Nephron (organoid): ENCODE data around the gene SEBOX.
"Not testable (repeated sequence)": the region's sequence is repeated elsewhere in the genome, so short reads cannot be mapped to it uniquely, and the experiment has no call there.

Experiments used
- H3K27ac Mint-ChIP-seq, 3 experiments: 2 replicates each; pipeline ENCODE4 v1.8.0; 2020; ENCODE audit warnings: mixed read lengths in 3 of 3, mild to moderate bottlenecking in 2 of 3, moderate library complexity in 1 of 3
- H3K27me3 Mint-ChIP-seq: 2 replicates; pipeline ENCODE4 v1.8.0; 2021; ENCODE audit warnings: low read depth, mild to moderate bottlenecking, moderate library complexity, mixed read lengths
- H3K36me3 Mint-ChIP-seq: 2 replicates; pipeline ENCODE4 v1.8.0; 2020; ENCODE audit warnings: low read depth, mixed read lengths
- H3K4me1 Mint-ChIP-seq: 2 replicates; pipeline ENCODE4 v1.8.0; 2020; ENCODE audit warnings: mixed read lengths
- H3K4me3 Mint-ChIP-seq, 3 experiments: 2 replicates each; pipeline ENCODE4 v1.8.0; 2020; ENCODE audit warnings: mild to moderate bottlenecking in 3 of 3, mixed read lengths in 3 of 3, moderate library complexity in 2 of 3
- H3K9me3 Mint-ChIP-seq: 2 replicates; pipeline ENCODE4 v1.8.0; 2020; ENCODE audit warnings: mixed read lengths
- CTCF ChIP-seq, 3 experiments: fragments of 200-600 bp; sonication (generic); IDR thresholded peaks; one replicate each; pipeline ENCODE4 v1.5.0; 2021; ENCODE audit warnings: antibody characterized with exemption in 3 of 3; ENCODE audit not compliant: unreplicated experiment in 3 of 3

Gene SEBOX

DNA sequence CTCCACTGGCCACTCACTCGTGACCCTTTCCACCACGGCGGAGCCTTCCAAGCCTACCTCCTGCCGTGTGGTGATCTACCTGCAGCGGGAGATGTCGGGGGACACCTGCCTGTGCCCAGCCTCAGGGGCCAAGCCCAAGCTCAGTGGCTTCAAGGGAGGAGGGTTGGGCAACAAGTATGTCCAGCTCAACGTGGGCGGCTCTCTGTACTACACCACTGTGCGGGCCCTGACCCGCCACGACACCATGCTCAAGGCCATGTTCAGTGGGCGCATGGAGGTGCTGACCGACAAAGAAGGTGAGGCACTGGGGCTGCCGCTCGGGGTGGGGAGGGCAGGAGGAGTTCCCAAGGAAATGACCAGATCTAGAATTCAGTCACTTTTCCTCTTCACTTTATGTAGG lies 25.6 kb downstream of the SEBOX start:
- no peak overlapping the region for H3K27ac Mint-ChIP-seq
- TF ChIP-seq CTCF (IDR thresholded peaks at IDR 0.05; ENCODE audit: unreplicated experiment in 3 of 3), result no peak
- H3K27me3 Mint-ChIP-seq, result no peaks in the 10 kb centered on the region
- H3K36me3 Mint-ChIP-seq, result peaks cover 30% of the 10 kb centered on the region
- H3K9me3 Mint-ChIP-seq, result no peaks in the 10 kb centered on the region
- peaks cover 34% of the 10 kb centered on the region for H3K4me1 Mint-ChIP-seq
- peak overlapping the region in 2 of 3 experiments; percentile 29 to 55 for H3K4me3 Mint-ChIP-seq

- H3K27me3 Mint-ChIP-seq, H3K9me3 Mint-ChIP-seq: not testable (repeated sequence)
- H3K36me3 Mint-ChIP-seq, result peaks cover 24% of the 10 kb centered on the region
- H3K4me3 Mint-ChIP-seq, result peak overlapping the region; percentile 50 to 98 (median 67)
- peak overlapping the region; percentile 24 to 66 (median 60) for H3K27ac Mint-ChIP-seq
- peaks cover 41% of the 10 kb centered on the region for H3K4me1 Mint-ChIP-seq
Observed at GRCh38 chr17:28338769-28339212, 26.2 kb downstream of the SEBOX start.

GRCh38 chr17:28338056-28338768 lies 26.8 kb downstream of the SEBOX start:
- H3K27me3 Mint-ChIP-seq, result no peaks in the 10 kb centered on the region
- H3K36me3 Mint-ChIP-seq, result peaks cover 21% of the 10 kb centered on the region
- peak overlapping the region; percentile 60 to 79 (median 66) for H3K27ac Mint-ChIP-seq
- no peaks in the 10 kb centered on the region for H3K9me3 Mint-ChIP-seq
- H3K4me1 Mint-ChIP-seq, result peaks cover 43% of the 10 kb centered on the region
- no peak for TF ChIP-seq CTCF (IDR thresholded peaks at IDR 0.05; ENCODE audit: unreplicated experiment in 3 of 3)
- peak overlapping the region; percentile 98 to 99 (median 99) for H3K4me3 Mint-ChIP-seq

DNA sequence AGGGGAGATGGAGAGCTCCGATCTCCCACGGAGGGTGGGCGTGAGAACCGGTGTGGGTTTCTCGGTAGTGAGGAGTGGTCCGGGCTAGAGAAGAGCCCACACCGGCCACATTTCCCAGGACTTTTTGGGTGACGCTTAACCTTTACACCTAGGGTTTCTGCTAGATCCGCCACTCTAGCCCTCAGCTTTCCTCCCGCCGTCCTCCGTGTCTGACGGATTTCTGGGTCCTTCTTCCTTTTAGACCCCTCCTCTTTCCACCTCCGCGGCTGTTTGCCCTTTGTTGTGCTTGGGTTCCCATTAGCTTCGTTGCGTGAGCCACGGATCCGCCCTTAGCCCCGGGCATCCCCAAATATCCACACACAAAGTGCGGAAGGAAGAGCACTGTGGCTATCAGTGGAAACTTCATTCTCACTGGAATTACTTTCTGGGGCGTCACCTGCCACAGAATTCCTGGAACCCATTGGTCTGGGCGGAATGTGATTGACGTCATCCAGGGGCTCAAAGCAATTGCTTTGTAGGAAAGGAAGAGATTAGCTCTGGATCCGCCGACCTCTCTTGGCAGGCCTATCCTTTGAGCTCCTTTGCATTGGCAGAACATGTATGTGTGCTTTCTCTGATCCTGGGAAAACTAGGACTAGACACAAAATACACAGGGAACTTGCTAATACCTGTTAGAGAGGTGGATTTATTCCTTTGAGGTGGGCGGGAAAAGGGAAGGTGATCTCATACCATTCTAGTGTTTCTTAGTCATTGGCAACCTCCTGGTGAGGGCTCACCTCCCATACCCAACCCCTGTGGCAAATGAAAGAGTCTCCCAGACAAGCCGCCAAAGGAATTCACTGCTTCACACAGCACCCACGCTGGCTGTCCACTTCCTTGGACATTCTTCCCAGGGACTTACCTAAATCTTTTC lies 28.8 kb downstream of the SEBOX start:
- peak overlapping the region; percentile 79 to 98 (median 97) for H3K27ac Mint-ChIP-seq
- H3K9me3 Mint-ChIP-seq, result no peaks in the 10 kb centered on the region
- peaks cover 48% of the 10 kb centered on the region for H3K4me1 Mint-ChIP-seq
- no peaks in the 10 kb centered on the region for H3K27me3 Mint-ChIP-seq
- no peak for TF ChIP-seq CTCF (IDR thresholded peaks at IDR 0.05; ENCODE audit: unreplicated experiment in 3 of 3)
- H3K36me3 Mint-ChIP-seq, result peaks cover 12% of the 10 kb centered on the region
- H3K4me3 Mint-ChIP-seq, result peak overlapping the region; percentile 98 to 99 (median 99)

GRCh38 chr17:28335201-28335958 lies 29.6 kb downstream of the SEBOX start, which contains the start of the genes IFT20 and TNFAIP1:
TSS of gene IFT20 (minus strand) at chr17:28335472. CDS start at chr17:28331985, 3,487 bp downstream.
TSS of gene TNFAIP1 (plus strand) at chr17:28335761. CDS start at chr17:28339522, 3,761 bp downstream.
- TF ChIP-seq CTCF (IDR thresholded peaks at IDR 0.05; ENCODE audit: unreplicated experiment in 3 of 3), result no peak
- Mint-ChIP-seq H3K9me3 (no peaks in the 10 kb centered on the region), H3K27ac (peak within 1 kb of the TSS; percentile 79 to 98 (median 97)), H3K4me1 (peaks cover 48% of the 10 kb centered on the region), H3K4me3 (peak within 1 kb of the TSS; percentile 98 to 99 (median 99)), H3K36me3 (peaks cover 8% of the 10 kb centered on the region), H3K27me3 (no peaks in the 10 kb centered on the region)
